ENCODE measurements around the gene DCXR. TPM values are rescaled to one million over a fixed set of nuclear protein-coding genes. Genes with fewer than 3 reads are reported as not detected.

Gene DCXR
- total and polyA plus RNA-seq, 7 donors, result 44.3 to 163 (median 94.8) TPM

DNA sequence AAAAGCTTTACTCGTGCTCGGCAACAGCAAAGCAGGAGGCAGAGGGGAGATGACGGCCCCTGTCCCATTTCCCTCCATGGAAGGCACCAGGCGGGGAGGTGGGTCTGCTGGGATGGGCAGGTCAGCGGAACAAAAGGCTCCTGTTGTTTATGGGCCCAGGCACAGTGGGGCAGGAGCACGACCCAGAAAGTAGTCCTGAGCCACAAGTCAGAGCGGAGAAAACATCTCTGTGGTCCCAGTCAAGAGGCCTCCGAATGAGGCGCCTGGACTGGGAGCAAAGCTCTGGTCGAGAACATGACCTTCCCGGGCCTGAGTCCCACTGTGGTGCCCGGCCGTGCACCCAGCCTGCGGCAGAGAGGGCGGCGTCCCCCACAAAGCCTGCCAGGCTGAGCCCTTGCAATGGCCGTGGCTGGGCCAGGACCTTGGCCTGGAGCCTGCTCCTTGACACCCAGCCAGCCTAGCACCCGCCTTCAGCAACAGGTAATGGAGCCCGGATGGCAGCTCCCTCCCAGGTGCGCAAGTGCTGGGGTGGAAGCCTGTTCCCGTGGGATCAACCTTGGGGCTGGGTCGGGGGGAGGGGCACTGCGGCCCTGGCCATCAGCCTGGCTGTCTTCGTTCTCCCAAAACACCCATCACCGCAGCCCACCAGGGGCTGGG lies 10.5 kb upstream of the DCXR start:
- Histone ChIP-seq H3K4me1 (peaks cover 0 to 30% (median 25%) of the 10 kb centered on the region in 4 donors), H3K36me3 (peaks cover 0 to 37% (median 6%) of the 10 kb centered on the region in 4 donors), H3K27me3 (no peaks in the 10 kb centered on the region), H3K9me3 (no peaks in the 10 kb centered on the region), H3K4me3 (no peak overlapping the region), H3K27ac (no peak overlapping the region)
- no peak for DNase-seq
- 92 to 94% methylated on average over 25 of the region's 25 CpGs for WGBS, 2 donors
- TF ChIP-seq POLR2AphosphoS5 (IDR thresholded peaks at IDR 0.05), result no peak
- no peak for TF ChIP-seq POLR2A (IDR thresholded peaks at IDR 0.05)
- TF ChIP-seq EP300 (IDR thresholded peaks at IDR 0.05), result no peak
- TF ChIP-seq, protein P1, sequence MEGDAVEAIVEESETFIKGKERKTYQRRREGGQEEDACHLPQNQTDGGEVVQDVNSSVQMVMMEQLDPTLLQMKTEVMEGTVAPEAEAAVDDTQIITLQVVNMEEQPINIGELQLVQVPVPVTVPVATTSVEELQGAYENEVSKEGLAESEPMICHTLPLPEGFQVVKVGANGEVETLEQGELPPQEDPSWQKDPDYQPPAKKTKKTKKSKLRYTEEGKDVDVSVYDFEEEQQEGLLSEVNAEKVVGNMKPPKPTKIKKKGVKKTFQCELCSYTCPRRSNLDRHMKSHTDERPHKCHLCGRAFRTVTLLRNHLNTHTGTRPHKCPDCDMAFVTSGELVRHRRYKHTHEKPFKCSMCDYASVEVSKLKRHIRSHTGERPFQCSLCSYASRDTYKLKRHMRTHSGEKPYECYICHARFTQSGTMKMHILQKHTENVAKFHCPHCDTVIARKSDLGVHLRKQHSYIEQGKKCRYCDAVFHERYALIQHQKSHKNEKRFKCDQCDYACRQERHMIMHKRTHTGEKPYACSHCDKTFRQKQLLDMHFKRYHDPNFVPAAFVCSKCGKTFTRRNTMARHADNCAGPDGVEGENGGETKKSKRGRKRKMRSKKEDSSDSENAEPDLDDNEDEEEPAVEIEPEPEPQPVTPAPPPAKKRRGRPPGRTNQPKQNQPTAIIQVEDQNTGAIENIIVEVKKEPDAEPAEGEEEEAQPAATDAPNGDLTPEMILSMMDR (IDR thresholded peaks at IDR 0.05), result no peak
- intact Hi-C loops (cut with DNase I), result no loop called here

- 83 to 88% methylated on average over 24 of the region's 24 CpGs for WGBS, 2 donors
- peaks cover 0 to 24% (median 18%) of the 10 kb centered on the region in 4 donors for H3K4me1 ChIP-seq
- no peak for DNase-seq
- no peaks in the 10 kb centered on the region for H3K9me3 ChIP-seq
- TF ChIP-seq POLR2AphosphoS5 (IDR thresholded peaks at IDR 0.05) (no peak), EP300 (IDR thresholded peaks at IDR 0.05) (no peak), POLR2A (IDR thresholded peaks at IDR 0.05) (no peak)
- TF ChIP-seq, protein P1 (IDR thresholded peaks at IDR 0.05), result no peak
- H3K27ac ChIP-seq, result no peak overlapping the region
- H3K36me3 ChIP-seq, result peaks cover 0 to 37% (median 6%) of the 10 kb centered on the region in 4 donors
- H3K27me3 ChIP-seq, result no peaks in the 10 kb centered on the region
- H3K4me3 ChIP-seq, result no peak overlapping the region
- intact Hi-C loops (cut with DNase I), result no loop called here
Observed at GRCh38 chr17:82047379-82047778, 9.9 kb upstream of the DCXR start.

DNA sequence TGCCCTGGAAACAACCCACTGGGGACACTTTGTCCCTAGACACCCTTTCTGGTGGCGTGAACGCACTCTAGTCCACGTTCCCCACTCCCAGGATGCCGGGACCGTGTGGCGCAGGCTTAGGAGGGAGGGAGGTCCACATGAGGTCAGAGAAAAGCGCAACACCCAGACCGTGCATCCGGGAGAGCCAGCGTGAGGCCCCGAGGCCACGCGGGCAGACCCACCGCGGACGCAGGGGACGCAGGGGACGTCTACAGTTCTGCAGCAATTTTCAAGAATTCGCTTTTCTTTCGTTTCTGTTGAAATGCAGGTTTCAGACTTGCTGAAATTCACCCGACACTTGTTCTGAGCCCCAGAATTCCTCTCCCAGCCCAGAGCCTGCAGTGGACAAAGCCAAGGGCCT lies 9.4 kb upstream of the DCXR start:
- WGBS, 2 donors, result 93% methylated on average over 21 of the region's 21 CpGs
- Histone ChIP-seq H3K27me3 (no peaks in the 10 kb centered on the region), H3K36me3 (peaks cover 0 to 37% (median 6%) of the 10 kb centered on the region in 4 donors), H3K27ac (no peak overlapping the region), H3K4me1 (peaks cover 0 to 21% (median 16%) of the 10 kb centered on the region in 4 donors), H3K4me3 (no peak overlapping the region), H3K9me3 (no peaks in the 10 kb centered on the region)
- DNase-seq, result no peak
- intact Hi-C loops (cut with DNase I), result no loop called here
- TF ChIP-seq POLR2AphosphoS5 (IDR thresholded peaks at IDR 0.05) (no peak), EP300 (IDR thresholded peaks at IDR 0.05) (no peak), POLR2A (IDR thresholded peaks at IDR 0.05) (no peak)
- TF ChIP-seq, protein P1 (IDR thresholded peaks at IDR 0.05), result no peak

- Histone ChIP-seq H3K9me3 (no peaks in the 10 kb centered on the region), H3K4me1 (peaks cover 0 to 18% (median 14%) of the 10 kb centered on the region in 4 donors), H3K36me3 (peaks cover 0 to 37% (median 6%) of the 10 kb centered on the region in 4 donors), H3K4me3 (no peak overlapping the region), H3K27ac (no peak overlapping the region), H3K27me3 (no peaks in the 10 kb centered on the region)
- WGBS, 2 donors, result 82 to 85% methylated on average over 14 of the region's 14 CpGs
- DNase-seq, result no peak
- TF ChIP-seq POLR2A (IDR thresholded peaks at IDR 0.05), result no peak
- TF ChIP-seq POLR2AphosphoS5 (IDR thresholded peaks at IDR 0.05), result no peak
- TF ChIP-seq, protein P1 (IDR thresholded peaks at IDR 0.05), result no peak
- no peak for TF ChIP-seq EP300 (IDR thresholded peaks at IDR 0.05)
- intact Hi-C loops (cut with DNase I), result no loop called here
Observed at GRCh38 chr17:82045936-82046484, 8.5 kb upstream of the DCXR start.

Data from sigmoid colon (tissue), 7 donors.